GM12875 (cell line): ENCODE results near the gene PARD6B.
"Not testable (repeated sequence)": the region's sequence is repeated elsewhere in the genome, so short reads cannot be mapped to it uniquely, and the experiment has no call there.

ENCODE experiments used
- H3K4me3 ChIP-seq: one replicate; pipeline ENCODE4 v1.5.1; 2011; ENCODE audit warnings: low read depth, low read length, control low read depth
- TF ChIP-seq, protein P1 (sequence below): IDR thresholded peaks from 2 replicates; pipeline ENCODE4 v1.5.1; 2011; ENCODE audit warnings: low read depth, mild to moderate bottlenecking, control low read depth, inconsistent platforms, low read length, moderate library complexity, borderline replicate concordance; ENCODE audit not compliant: insufficient read depth

The PARD6B gene

GRCh38 chr20:50695135-50695872 lies 36.1 kb upstream of the PARD6B start:
- TF ChIP-seq, protein P1, sequence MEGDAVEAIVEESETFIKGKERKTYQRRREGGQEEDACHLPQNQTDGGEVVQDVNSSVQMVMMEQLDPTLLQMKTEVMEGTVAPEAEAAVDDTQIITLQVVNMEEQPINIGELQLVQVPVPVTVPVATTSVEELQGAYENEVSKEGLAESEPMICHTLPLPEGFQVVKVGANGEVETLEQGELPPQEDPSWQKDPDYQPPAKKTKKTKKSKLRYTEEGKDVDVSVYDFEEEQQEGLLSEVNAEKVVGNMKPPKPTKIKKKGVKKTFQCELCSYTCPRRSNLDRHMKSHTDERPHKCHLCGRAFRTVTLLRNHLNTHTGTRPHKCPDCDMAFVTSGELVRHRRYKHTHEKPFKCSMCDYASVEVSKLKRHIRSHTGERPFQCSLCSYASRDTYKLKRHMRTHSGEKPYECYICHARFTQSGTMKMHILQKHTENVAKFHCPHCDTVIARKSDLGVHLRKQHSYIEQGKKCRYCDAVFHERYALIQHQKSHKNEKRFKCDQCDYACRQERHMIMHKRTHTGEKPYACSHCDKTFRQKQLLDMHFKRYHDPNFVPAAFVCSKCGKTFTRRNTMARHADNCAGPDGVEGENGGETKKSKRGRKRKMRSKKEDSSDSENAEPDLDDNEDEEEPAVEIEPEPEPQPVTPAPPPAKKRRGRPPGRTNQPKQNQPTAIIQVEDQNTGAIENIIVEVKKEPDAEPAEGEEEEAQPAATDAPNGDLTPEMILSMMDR: no peak
- no peak overlapping the region for H3K4me3 ChIP-seq

DNA sequence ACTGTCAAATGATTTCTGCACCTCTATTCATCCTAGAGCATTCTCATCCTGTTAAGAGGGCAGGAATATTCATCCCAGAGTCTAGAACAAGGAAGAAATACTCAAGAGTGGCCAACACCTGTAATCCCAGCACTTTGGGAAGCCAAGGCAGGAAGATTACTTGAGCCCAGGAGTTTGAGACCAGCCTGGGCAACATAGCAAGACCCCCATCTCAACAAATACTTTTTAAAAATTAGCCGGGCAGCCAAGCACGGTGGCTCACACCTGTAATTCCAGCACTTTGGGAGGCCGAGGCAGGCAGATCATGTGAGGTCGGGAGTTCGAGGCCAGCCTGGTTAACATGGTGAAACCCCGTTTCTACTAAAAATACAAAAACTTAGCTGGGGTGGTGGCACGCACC lies 33.1 kb upstream of the PARD6B start:
- H3K4me3 ChIP-seq: not testable (repeated sequence)

- no peak overlapping the region for H3K4me3 ChIP-seq
- TF ChIP-seq, protein P1: no peak
These were observed 31.7 kb upstream of the PARD6B start for GRCh38 chr20:50699688-50700087.

- TF ChIP-seq, protein P1: no peak
- H3K4me3 ChIP-seq: no peak overlapping the region
These were observed 30.1 kb upstream of the PARD6B start for GRCh38 chr20:50701041-50701963.

DNA sequence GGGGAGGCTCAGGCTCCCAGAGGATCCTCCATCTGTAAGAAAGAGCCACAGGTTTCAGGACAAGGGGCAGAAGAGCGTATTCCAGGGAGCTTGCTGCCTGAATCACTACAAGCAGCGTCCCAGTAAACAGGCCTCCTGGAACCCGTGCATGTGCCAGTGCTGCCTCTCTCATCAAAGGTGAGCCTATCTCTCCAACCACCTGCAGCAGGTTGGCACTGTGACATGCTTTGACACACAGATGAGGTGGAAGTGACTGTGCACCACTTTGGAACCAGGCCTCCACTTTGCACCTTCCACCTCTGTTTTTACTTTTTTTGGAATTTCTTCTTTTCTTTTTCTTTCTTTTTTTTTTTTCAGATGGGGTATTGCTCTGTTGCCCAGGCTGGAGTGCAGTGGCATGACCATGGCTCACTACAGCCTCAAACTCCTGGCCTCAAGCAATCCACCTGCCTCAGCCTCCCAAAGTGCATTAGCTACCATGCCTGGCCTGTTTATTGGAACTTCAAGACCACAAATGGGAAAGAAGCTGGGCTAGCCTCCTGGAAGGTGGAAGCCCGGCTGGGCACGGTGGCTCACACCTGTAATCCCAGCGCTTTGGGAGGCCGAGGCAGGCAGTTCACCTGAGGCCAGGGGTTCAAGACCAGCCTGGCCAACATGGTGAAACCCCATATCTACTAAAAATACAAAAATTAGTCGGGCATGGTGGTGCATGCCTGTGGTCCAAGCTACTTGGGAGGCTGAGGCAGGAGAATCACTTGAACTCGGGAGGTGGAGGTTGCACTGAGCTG lies 27.5 kb upstream of the PARD6B start:
- H3K4me3 ChIP-seq: not testable (repeated sequence)

DNA sequence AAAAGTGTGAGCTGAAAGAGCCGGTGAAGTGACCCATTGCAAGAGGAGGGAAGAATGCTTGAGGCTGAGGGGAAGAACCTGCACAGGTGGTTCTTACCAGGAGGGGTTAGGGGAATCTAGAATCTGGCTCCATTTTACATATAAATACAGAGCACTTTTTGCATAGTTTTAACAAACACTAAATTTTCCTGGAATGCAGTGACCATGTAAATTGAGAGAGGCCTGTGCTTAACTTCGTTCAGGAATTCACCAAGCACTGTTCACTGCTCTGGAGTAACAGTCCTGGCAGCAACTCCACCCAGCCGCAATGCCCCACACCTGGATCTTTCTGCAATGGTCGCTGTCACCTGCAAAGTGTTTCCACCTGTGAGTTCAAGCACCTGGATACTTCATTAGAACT lies 26.9 kb upstream of the PARD6B start:
- TF ChIP-seq, protein P1: no peak
- no peak overlapping the region for H3K4me3 ChIP-seq

DNA sequence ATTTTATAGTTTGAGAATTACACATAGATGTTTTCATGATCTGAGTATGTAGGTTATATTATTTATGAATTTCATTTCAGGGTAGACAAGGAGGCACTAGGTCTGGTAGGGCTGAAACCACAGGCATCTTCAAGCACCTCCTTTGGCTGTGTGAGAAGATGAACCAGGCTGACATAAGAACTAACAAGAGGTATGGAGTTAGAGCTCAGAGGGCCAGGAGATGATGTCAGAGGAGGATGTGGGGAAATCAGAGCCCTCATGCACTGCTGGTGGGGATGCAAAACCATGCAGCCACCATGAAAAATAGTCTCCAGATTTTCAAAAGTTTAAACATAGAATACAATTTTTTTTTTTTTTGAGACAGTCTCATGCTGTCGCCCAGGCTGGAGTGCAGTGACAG lies 26.4 kb upstream of the PARD6B start:
- no peak overlapping the region for H3K4me3 ChIP-seq
- TF ChIP-seq, protein P1: no peak
